WI38 (cell line): Measurements from ENCODE around the gene AQP1.

Source experiments
- H3K4me3 ChIP-seq: 2 replicates; pipeline ENCODE4 v1.5.1; 2011; ENCODE audit warnings: low read depth, mild to moderate bottlenecking, control low read depth, low read length
- TF ChIP-seq, protein P1 (sequence below): IDR thresholded peaks from 2 replicates; pipeline ENCODE4 v1.5.1; 2012; ENCODE audit warnings: low read depth, mild to moderate bottlenecking, control low read depth, low read length

AQP1 gene

GRCh38 chr7:30973791-30974604 lies 62.3 kb downstream of the AQP1 start:
- no peak overlapping the region for H3K4me3 ChIP-seq
- TF ChIP-seq, protein P1, sequence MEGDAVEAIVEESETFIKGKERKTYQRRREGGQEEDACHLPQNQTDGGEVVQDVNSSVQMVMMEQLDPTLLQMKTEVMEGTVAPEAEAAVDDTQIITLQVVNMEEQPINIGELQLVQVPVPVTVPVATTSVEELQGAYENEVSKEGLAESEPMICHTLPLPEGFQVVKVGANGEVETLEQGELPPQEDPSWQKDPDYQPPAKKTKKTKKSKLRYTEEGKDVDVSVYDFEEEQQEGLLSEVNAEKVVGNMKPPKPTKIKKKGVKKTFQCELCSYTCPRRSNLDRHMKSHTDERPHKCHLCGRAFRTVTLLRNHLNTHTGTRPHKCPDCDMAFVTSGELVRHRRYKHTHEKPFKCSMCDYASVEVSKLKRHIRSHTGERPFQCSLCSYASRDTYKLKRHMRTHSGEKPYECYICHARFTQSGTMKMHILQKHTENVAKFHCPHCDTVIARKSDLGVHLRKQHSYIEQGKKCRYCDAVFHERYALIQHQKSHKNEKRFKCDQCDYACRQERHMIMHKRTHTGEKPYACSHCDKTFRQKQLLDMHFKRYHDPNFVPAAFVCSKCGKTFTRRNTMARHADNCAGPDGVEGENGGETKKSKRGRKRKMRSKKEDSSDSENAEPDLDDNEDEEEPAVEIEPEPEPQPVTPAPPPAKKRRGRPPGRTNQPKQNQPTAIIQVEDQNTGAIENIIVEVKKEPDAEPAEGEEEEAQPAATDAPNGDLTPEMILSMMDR: no peak

GRCh38 chr7:30974605-30975255 lies 63.1 kb downstream of the AQP1 start:
- TF ChIP-seq, protein P1: no peak; the same call in 1 of the 2 replicates
- H3K4me3 ChIP-seq: no peak overlapping the region
